ENCODE data around the gene RDH16.
"Not testable (repeated sequence)": the region's sequence is repeated elsewhere in the genome, so short reads cannot be mapped to it uniquely, and the experiment has no call there.

DNA sequence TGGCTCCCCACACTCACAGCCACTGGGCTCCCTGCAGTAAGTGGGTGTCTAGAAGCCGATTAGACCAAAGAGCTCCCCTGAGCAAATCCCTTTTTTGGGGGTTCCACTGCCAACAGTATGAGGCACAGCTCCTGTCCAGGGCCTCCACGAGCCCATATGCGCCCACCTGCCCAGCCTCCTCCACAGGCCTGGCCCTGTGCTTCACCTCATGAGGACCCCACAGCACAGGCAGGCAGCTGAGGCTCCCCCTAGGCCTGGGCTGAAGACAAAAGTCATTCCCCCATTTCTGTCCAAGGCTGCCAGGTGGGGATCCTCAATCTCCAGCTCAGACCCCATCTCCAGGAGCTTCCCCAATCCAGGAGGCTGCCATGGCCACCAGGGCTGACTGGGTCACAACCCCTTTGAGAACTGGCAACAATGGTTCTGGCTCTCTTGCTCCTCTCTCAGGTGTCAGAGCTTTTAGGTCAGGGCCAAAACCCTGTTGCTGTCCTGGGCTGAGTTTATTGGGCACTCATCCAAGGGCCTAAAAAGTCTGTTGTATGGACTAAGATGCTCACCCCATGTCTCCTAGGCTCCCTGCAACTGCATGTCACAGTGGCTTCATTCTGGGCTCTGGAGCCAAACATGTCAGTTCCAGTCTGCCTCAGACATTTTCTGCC, 25.3 kb upstream of the RDH16 start:
- TF ChIP-seq, protein P1, sequence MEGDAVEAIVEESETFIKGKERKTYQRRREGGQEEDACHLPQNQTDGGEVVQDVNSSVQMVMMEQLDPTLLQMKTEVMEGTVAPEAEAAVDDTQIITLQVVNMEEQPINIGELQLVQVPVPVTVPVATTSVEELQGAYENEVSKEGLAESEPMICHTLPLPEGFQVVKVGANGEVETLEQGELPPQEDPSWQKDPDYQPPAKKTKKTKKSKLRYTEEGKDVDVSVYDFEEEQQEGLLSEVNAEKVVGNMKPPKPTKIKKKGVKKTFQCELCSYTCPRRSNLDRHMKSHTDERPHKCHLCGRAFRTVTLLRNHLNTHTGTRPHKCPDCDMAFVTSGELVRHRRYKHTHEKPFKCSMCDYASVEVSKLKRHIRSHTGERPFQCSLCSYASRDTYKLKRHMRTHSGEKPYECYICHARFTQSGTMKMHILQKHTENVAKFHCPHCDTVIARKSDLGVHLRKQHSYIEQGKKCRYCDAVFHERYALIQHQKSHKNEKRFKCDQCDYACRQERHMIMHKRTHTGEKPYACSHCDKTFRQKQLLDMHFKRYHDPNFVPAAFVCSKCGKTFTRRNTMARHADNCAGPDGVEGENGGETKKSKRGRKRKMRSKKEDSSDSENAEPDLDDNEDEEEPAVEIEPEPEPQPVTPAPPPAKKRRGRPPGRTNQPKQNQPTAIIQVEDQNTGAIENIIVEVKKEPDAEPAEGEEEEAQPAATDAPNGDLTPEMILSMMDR (IDR thresholded peaks at IDR 0.05): not testable (repeated sequence)
- TF ChIP-seq POLR2A (IDR thresholded peaks at IDR 0.05): not testable (repeated sequence)

Measured in esophagus squamous epithelium (tissue), 4 donors.